HEK293 (cell line): ENCODE measurements around the gene GMDS.

Source experiments
- CTCF ChIA-PET: fragments of 350-600 bp; formaldehyde crosslinking; extraction: SDS; loops from one replicate; lab custom pipeline; 2021; ENCODE audit warnings: antibody characterized with exemption; lab: Yijun Ruan, JAX
- POLR2A ChIA-PET: fragments of 300-600 bp; formaldehyde crosslinking; extraction: SDS; loops from one replicate; lab custom pipeline; 2020; ENCODE audit warnings: antibody characterized with exemption, inconsistent platforms; lab: Yijun Ruan, JAX
- H3K27ac ChIP-seq: fragments of 200-500 bp; sonication (Bioruptor generic); 2 replicates; pipeline ENCODE4 v1.5.1; 2014; ENCODE audit warnings: low read depth, low read length, control low read depth, inconsistent platforms; ENCODE audit errors: extremely low read depth
- H3K36me3 ChIP-seq, 2 experiments: fragments of 200-500 bp in 1 of 2; sonication (Bioruptor generic) in 1 of 2; 1 replicate in 1 of 2; 2 replicates in 1 of 2; pipeline ENCODE4 v1.5.1; 2014 to 2017; ENCODE audit warnings: inconsistent platforms in 2 of 2, low read length in 2 of 2; ENCODE audit not compliant: control insufficient read depth in 2 of 2, insufficient read depth in 1 of 2
- H3K4me1 ChIP-seq: fragments of 200-500 bp; sonication (Bioruptor generic); 2 replicates; pipeline ENCODE4 v1.5.1; 2014; ENCODE audit warnings: mild to moderate bottlenecking, low read length, inconsistent platforms; ENCODE audit not compliant: control insufficient read depth, insufficient read depth
- H3K4me3 ChIP-seq: 2 replicates; pipeline ENCODE4 v1.5.1; 2011; ENCODE audit warnings: low read depth, mild to moderate bottlenecking, control low read depth, low read length, moderate library complexity
- H3K9me3 ChIP-seq: fragments of 200-500 bp; sonication (Bioruptor generic); 2 replicates; pipeline ENCODE4 v1.5.1; 2014; ENCODE audit warnings: low read depth, low read length, inconsistent platforms; ENCODE audit not compliant: control insufficient read depth, insufficient read depth
- EGR2 ChIP-seq: fragments of 450-650 bp; formaldehyde crosslinking; IDR thresholded peaks from 2 replicates; pipeline ENCODE4 v1.5.1; 2016; ENCODE audit warnings: low read depth, missing biosample characterization, missing genetic modification characterization
- ZBTB1 ChIP-seq: fragments of 450-650 bp; formaldehyde crosslinking; IDR thresholded peaks from 2 replicates; pipeline ENCODE4 v1.5.1; 2016; ENCODE audit warnings: missing biosample characterization, missing genetic modification characterization
- ZBTB21 ChIP-seq: fragments of 450-650 bp; formaldehyde crosslinking; IDR thresholded peaks from 2 replicates; pipeline ENCODE4 v1.5.1; 2017; ENCODE audit warnings: missing biosample characterization, missing genetic modification characterization
- ZNF112 ChIP-seq: fragments of 450-650 bp; formaldehyde crosslinking; IDR thresholded peaks from 2 replicates; pipeline ENCODE4 v1.5.0; 2017; ENCODE audit warnings: missing biosample characterization, missing genetic modification characterization
- ZNF114 ChIP-seq: fragments of 450-650 bp; formaldehyde crosslinking; IDR thresholded peaks from 2 replicates; pipeline ENCODE4 v1.5.0; 2017; ENCODE audit warnings: missing biosample characterization, missing genetic modification characterization
- ZNF132 ChIP-seq: fragments of 450-650 bp; formaldehyde crosslinking; IDR thresholded peaks from 2 replicates; pipeline ENCODE4 v1.5.1; 2017; ENCODE audit warnings: missing biosample characterization, missing genetic modification characterization, borderline replicate concordance
- ZNF140 ChIP-seq: fragments of 450-650 bp; formaldehyde crosslinking; IDR thresholded peaks from 2 replicates; pipeline ENCODE4 v1.5.1; 2016; ENCODE audit warnings: missing biosample characterization, missing genetic modification characterization
- ZNF146 ChIP-seq: fragments of 450-650 bp; formaldehyde crosslinking; IDR thresholded peaks from 2 replicates; pipeline ENCODE4 v1.5.1; 2016; ENCODE audit warnings: missing biosample characterization, missing genetic modification characterization
- ZNF211 ChIP-seq: fragments of 450-650 bp; formaldehyde crosslinking; IDR thresholded peaks from 2 replicates; pipeline ENCODE4 v1.5.1; 2016; ENCODE audit warnings: low read depth, missing biosample characterization, missing genetic modification characterization
- ZNF274 ChIP-seq, 2 experiments: fragments of 200-500 bp in 1 of 2; fragments of 450-650 bp in 1 of 2; sonication (Bioruptor generic) in 1 of 2; formaldehyde crosslinking in 1 of 2; IDR thresholded peaks; 2 replicates each; pipeline versions ENCODE4 v1.5.1 to v1.6.1; 2014 to 2016; ENCODE audit warnings: borderline replicate concordance in 1 of 2, inconsistent platforms in 1 of 2, low read length in 1 of 2, missing biosample characterization in 1 of 2, missing genetic modification characterization in 1 of 2
- ZNF292 ChIP-seq: fragments of 450-650 bp; formaldehyde crosslinking; IDR thresholded peaks from 2 replicates; pipeline ENCODE4 v1.5.1; 2016; ENCODE audit warnings: low read depth, missing biosample characterization, missing genetic modification characterization, borderline replicate concordance
- ZNF335 ChIP-seq: fragments of 450-650 bp; formaldehyde crosslinking; conservative IDR thresholded peaks from 2 replicates; pipeline ENCODE4 v1.5.1; 2016; ENCODE audit warnings: missing biosample characterization, missing genetic modification characterization
- ZNF341 ChIP-seq: fragments of 450-650 bp; formaldehyde crosslinking; IDR thresholded peaks from 2 replicates; pipeline ENCODE4; 2016; ENCODE audit warnings: low read depth, missing biosample characterization, missing genetic modification characterization
- ZNF391 ChIP-seq: fragments of 450-650 bp; formaldehyde crosslinking; IDR thresholded peaks from 2 replicates; pipeline ENCODE4 v1.5.1; 2016; ENCODE audit warnings: low read depth, missing biosample characterization, missing genetic modification characterization, borderline replicate concordance
- ZNF423 ChIP-seq: fragments of 450-650 bp; formaldehyde crosslinking; IDR thresholded peaks from 2 replicates; pipeline ENCODE4 v1.5.1; 2016; ENCODE audit warnings: missing biosample characterization, missing genetic modification characterization
- ZNF433 ChIP-seq: fragments of 450-650 bp; formaldehyde crosslinking; IDR thresholded peaks from 2 replicates; pipeline ENCODE4 v1.5.1; 2016; ENCODE audit warnings: missing biosample characterization, missing genetic modification characterization, low read depth
- ZNF776 ChIP-seq: fragments of 450-650 bp; formaldehyde crosslinking; IDR thresholded peaks from 2 replicates; pipeline ENCODE4 v1.5.0; 2017; ENCODE audit warnings: missing biosample characterization, missing genetic modification characterization, borderline replicate concordance
- ZNF785 ChIP-seq: fragments of 450-650 bp; formaldehyde crosslinking; IDR thresholded peaks from 2 replicates; pipeline ENCODE4 v1.5.1; 2016; ENCODE audit warnings: missing biosample characterization, missing genetic modification characterization
- ZXDB ChIP-seq: fragments of 450-650 bp; formaldehyde crosslinking; IDR thresholded peaks from 2 replicates; pipeline ENCODE4 v1.5.1; 2016; ENCODE audit warnings: missing biosample characterization, missing genetic modification characterization
- TF ChIP-seq, protein P1 (sequence below): fragments of 450-650 bp; formaldehyde crosslinking; IDR thresholded peaks from 2 replicates; pipeline ENCODE4 v1.5.1; 2016; ENCODE audit warnings: missing biosample characterization, missing genetic modification characterization

The GMDS gene

DNA sequence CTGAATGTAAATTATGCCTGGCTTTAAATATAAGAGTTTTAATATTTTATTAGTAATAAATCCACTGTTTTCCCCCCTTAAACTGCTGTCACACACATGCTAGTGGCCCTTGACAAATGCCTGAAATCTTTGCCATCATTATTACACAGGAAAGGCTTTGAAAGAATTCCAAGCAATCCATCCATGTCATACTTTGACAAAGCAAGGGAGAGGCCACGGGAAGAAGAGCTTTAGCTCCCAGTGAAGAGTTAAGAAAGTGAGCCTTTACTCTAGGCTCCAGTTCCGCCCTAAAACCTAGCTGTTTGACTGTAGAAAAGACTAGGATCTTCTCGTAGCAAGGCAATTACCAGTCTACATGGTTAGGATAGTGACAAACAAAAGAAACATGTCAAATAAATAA lies 147.9 kb downstream of the GMDS start:
- TF ChIP-seq, protein P1, sequence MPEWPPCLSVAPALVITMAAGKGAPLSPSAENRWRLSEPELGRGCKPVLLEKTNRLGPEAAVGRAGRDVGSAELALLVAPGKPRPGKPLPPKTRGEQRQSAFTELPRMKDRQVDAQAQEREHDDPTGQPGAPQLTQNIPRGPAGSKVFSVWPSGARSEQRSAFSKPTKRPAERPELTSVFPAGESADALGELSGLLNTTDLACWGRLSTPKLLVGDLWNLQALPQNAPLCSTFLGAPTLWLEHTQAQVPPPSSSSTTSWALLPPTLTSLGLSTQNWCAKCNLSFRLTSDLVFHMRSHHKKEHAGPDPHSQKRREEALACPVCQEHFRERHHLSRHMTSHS (tag by site-specific recombination), result no peak
- TF ChIP-seq ZNF292, result no peak
- no peak for TF ChIP-seq ZNF140 (tag by site-specific recombination)
- no peak for TF ChIP-seq ZNF423 (tag by site-specific recombination)
- TF ChIP-seq ZXDB, result no peak
- TF ChIP-seq ZNF335 (tag by site-specific recombination), result peak; percentile 42
- no peak for TF ChIP-seq ZNF776
- Histone ChIP-seq H3K4me3 (no peak overlapping the region), H3K27ac (no peak overlapping the region), H3K36me3 (no peaks in the 10 kb centered on the region), H3K9me3 (no peaks in the 10 kb centered on the region), H3K4me1 (peaks cover 13% of the 10 kb centered on the region)
- ChIA-PET POLR2A (no interaction called here), CTCF (interaction anchor here (0.6 to 2.1 kb wide), 4 partner anchors 10 to 537 kb away, joined by 4 to 9 read pairs (median 6); no protein-coding TSS in a partner anchor)

DNA sequence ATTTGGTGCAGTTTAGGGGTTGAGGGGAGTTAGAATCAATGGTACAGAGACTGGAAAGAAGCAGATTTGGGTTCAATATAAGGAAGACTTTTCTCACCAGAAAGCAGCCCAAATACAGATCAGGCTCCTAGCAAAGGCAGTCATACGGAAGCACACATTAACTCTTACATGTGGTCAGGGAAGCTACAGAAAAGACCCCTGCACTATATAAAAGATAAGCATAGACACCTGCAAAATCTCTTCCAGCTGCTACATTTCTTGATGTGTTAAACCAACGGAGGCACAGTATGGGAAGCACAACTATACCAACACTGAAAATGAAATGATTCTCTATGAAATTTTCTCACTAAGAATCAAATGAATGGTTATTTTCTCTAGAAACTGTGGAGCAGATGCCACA lies 150.8 kb downstream of the GMDS start:
- Histone ChIP-seq H3K9me3 (no peaks in the 10 kb centered on the region), H3K27ac (no peak overlapping the region), H3K4me1 (no peaks in the 10 kb centered on the region; the same call in 1 of the 2 replicates), H3K4me3 (no peak overlapping the region), H3K36me3 (no peaks in the 10 kb centered on the region)
- TF ChIP-seq ZNF146 (tag by site-specific recombination), result no peak
- TF ChIP-seq EGR2 (tag by site-specific recombination), result no peak
- TF ChIP-seq ZBTB21 (tag by site-specific recombination), result no peak
- no peak for TF ChIP-seq ZNF112 (tag by site-specific recombination)
- TF ChIP-seq ZBTB1, result no peak
- no peak for TF ChIP-seq ZNF391 (tag by site-specific recombination)
- no peak for TF ChIP-seq ZNF114 (tag by site-specific recombination)
- no peak for TF ChIP-seq ZNF211 (tag by site-specific recombination)
- no peak for TF ChIP-seq ZNF785
- POLR2A ChIA-PET, result no interaction called here
- CTCF ChIA-PET, result interaction anchor here (1.2 to 3.0 kb wide), 2 partner anchors 10 to 498 kb away, joined by 3 to 15 read pairs; no protein-coding TSS in a partner anchor

DNA sequence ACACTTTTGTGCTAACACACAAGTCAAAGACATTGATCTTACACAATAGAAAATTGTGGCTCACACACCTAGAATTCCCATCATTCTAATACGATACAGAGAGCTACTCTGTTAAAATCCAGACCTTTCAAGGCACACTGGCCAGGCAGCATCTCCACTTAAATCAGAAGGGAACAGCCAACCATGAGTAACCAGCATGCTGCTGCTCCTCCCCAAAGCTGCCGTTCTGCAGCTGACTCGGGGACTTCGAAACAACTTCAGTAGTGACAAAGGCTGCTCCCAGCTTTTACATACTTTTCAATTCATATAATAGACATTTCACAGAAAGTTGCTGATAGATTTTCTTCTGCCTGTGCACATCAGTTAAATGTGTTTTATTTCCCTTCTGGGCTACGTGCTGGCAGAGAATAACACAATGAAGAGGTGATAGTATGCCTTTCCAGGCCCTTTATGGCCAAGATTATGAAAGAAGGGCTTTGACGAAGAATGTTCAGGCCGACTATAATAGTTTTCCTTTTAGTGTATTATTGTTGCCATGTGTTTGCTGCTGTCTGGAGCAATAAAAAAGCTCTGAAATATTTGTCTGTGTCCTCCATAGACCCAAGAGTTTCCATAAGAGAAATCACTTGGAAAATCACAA lies 159.0 kb downstream of the GMDS start:
- H3K9me3 ChIP-seq, result no peaks in the 10 kb centered on the region
- TF ChIP-seq ZNF776 (no peak), ZNF341 (tag by site-specific recombination) (peak; percentile 67; the same call in 1 of the 2 replicates)
- TF ChIP-seq, all 188 proteins: peak for 1
- ChIA-PET POLR2A (no interaction called here), CTCF (interaction anchor here (0.7 kb wide), 2 partner anchors 18 to 76 kb away, joined by 3 read pairs; no protein-coding TSS in a partner anchor)
- Histone ChIP-seq H3K4me1 (no peaks in the 10 kb centered on the region), H3K4me3 (no peak overlapping the region), H3K27ac (no peak overlapping the region), H3K36me3 (no peaks in the 10 kb centered on the region)

DNA sequence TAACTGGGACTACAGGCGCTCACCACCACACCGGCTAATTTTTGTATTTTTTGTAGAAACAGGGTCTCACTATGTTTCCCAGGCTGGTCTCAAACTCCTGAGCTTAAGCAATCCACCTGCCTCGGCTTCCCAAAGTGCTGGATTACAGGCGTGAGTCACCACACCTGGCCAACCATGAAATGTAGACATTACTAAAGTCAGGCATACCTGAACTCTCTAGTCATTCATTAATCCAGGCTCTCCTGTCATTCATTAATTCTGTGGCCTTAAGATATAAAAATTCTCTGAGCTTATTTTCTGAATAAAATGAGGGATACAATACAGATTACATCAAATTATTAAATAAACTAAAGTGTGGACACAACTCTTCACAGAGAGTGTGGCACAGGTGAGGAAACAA lies 159.7 kb downstream of the GMDS start:
- POLR2A ChIA-PET, result no interaction called here
- CTCF ChIA-PET, result no interaction called here
- no peak for TF ChIP-seq ZNF335 (tag by site-specific recombination)
- no peak for TF ChIP-seq ZNF433
- TF ChIP-seq ZNF132 (tag by site-specific recombination), result no peak
- no peak for TF ChIP-seq ZNF274 (IDR thresholded peaks at IDR 0.05; ENCODE audit: low read length)
- no peak for TF ChIP-seq ZNF274 (tag by site-specific recombination; IDR thresholded peaks at IDR 0.05; ENCODE audit: borderline replicate concordance)

More for the DNA sequence above, 159.7 kb downstream of the GMDS start:
- Histone ChIP-seq H3K9me3 (no peaks in the 10 kb centered on the region), H3K36me3 (no peaks in the 10 kb centered on the region), H3K4me3 (no peak overlapping the region), H3K4me1 (no peaks in the 10 kb centered on the region), H3K27ac (no peak overlapping the region)
